ENCODE data around the gene NF2. TPM values are rescaled to one million over a fixed set of nuclear protein-coding genes. Genes with fewer than 3 reads are reported as not detected.

The NF2 gene
- polyA plus RNA-seq, 2 of the 4 experiments (the other 2 are of a cell fraction): 14.4 to 23.7 TPM

DNA sequence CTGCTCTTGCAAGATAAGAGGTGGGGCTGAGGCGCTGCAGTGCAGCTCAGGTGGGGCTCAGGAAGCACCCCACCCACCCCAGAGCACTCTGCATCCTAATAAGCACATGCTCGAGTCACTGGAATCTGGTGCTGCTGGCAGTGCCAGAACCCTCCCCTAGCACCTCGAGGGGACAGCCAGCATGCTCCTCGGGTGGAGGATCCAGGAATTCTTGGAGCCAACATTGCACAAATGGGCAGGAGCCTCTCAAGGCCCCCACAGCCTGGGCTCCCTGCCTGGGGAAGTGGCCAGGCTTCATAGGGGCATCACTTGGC, 88.9 kb downstream of the NF2 start:
- 92% methylated on average over 2 of the region's 4 CpGs for WGBS (ENCODE audit: missing lambda C conversion rate)
- ChIA-PET CTCF (interaction anchor here (0.9 to 4.6 kb wide), 4 partner anchors 10 to 397 kb away, joined by 3 to 22 read pairs (median 3); no protein-coding TSS in a partner anchor), POLR2A (no interaction called here)
- TF ChIP-seq SMC3 (IDR thresholded peaks at IDR 0.05): no peak
- TF ChIP-seq HDAC2 (IDR thresholded peaks at IDR 0.05): no peak
- TF ChIP-seq, protein P1, sequence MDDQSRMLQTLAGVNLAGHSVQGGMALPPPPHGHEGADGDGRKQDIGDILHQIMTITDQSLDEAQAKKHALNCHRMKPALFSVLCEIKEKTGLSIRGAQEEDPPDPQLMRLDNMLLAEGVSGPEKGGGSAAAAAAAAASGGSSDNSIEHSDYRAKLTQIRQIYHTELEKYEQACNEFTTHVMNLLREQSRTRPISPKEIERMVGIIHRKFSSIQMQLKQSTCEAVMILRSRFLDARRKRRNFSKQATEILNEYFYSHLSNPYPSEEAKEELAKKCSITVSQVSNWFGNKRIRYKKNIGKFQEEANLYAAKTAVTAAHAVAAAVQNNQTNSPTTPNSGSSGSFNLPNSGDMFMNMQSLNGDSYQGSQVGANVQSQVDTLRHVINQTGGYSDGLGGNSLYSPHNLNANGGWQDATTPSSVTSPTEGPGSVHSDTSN (IDR thresholded peaks at IDR 0.05): no peak
- TF ChIP-seq MAZ (IDR thresholded peaks at IDR 0.05; ENCODE audit: borderline replicate concordance, low read depth, low read length): no peak
- Histone ChIP-seq H3K27ac (no peak overlapping the region), H3K9me3 (no peaks in the 10 kb centered on the region), H3K4me3 (no peak overlapping the region), H3K4me2 (no peak overlapping the region), H3K4me1 (no peaks in the 10 kb centered on the region)
- FAIRE-seq (no peak), DNase-seq (ENCODE audit: low read depth in 1 of 2, low spot score in 1 of 2) (no peak), ATAC-seq (no peak)

GRCh38 chr22:29693161-29693560, 89.7 kb downstream of the NF2 start:
- TF ChIP-seq HEYL (CRISPR knock-in tag; IDR thresholded peaks at IDR 0.05) (no peak), ZFP36 (IDR thresholded peaks at IDR 0.05; ENCODE audit: borderline replicate concordance, partially characterized antibody) (no peak), MAZ (IDR thresholded peaks at IDR 0.05; ENCODE audit: borderline replicate concordance, low read depth, low read length) (no peak), ZSCAN20 (CRISPR knock-in tag; IDR thresholded peaks at IDR 0.05) (no peak), BHLHE40 (IDR thresholded peaks at IDR 0.05; ENCODE audit: low read depth, low read length) (no peak), GATA3 (IDR thresholded peaks at IDR 0.05; ENCODE audit: borderline replicate concordance) (no peak), CHD4 (IDR thresholded peaks at IDR 0.05; ENCODE audit: borderline replicate concordance) (no peak), FOXS1 (CRISPR knock-in tag; IDR thresholded peaks at IDR 0.05) (no peak), RFX5 (IDR thresholded peaks at IDR 0.05) (no peak), RAD21 (conservative IDR thresholded peaks at IDR 0.05 in 1 of 2, IDR thresholded peaks at IDR 0.05 in 1 of 2) (no peak), EP300 (IDR thresholded peaks at IDR 0.05) (no peak)
- TF ChIP-seq, protein P1 (IDR thresholded peaks at IDR 0.05): no peak
- TF ChIP-seq, protein P2, sequence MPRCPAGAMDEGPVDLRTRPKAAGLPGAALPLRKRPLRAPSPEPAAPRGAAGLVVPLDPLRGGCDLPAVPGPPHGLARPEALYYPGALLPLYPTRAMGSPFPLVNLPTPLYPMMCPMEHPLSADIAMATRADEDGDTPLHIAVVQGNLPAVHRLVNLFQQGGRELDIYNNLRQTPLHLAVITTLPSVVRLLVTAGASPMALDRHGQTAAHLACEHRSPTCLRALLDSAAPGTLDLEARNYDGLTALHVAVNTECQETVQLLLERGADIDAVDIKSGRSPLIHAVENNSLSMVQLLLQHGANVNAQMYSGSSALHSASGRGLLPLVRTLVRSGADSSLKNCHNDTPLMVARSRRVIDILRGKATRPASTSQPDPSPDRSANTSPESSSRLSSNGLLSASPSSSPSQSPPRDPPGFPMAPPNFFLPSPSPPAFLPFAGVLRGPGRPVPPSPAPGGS (IDR thresholded peaks at IDR 0.05): no peak
- DNase-seq (ENCODE audit: low read depth in 1 of 2, low spot score in 1 of 2) (no peak), ATAC-seq (no peak), FAIRE-seq (no peak)
- Histone ChIP-seq H3K9me3 (no peaks in the 10 kb centered on the region), H3K4me2 (no peak overlapping the region), H3K4me3 (no peak overlapping the region), H3K27ac (no peak overlapping the region), H3K4me1 (no peaks in the 10 kb centered on the region)
- ChIA-PET POLR2A (no interaction called here), CTCF (interaction anchor here (0.9 to 4.6 kb wide), 6 partner anchors 8 to 396 kb away, joined by 3 to 22 read pairs (median 4); no protein-coding TSS in a partner anchor)
- WGBS (ENCODE audit: missing lambda C conversion rate): 84% methylated on average over 7 of the region's 8 CpGs

- ATAC-seq (no peak), FAIRE-seq (no peak), DNase-seq (ENCODE audit: low read depth in 1 of 2, low spot score in 1 of 2) (no peak)
- ChIA-PET CTCF (interaction anchor here (0.9 to 4.6 kb wide), 6 partner anchors 9 to 395 kb away, joined by 3 to 22 read pairs (median 6); no protein-coding TSS in a partner anchor), POLR2A (no interaction called here)
- H3K4me1 ChIP-seq: no peaks in the 10 kb centered on the region
- WGBS (ENCODE audit: missing lambda C conversion rate): 95% methylated on average over 8 of the region's 9 CpGs
- TF ChIP-seq, protein P3, sequence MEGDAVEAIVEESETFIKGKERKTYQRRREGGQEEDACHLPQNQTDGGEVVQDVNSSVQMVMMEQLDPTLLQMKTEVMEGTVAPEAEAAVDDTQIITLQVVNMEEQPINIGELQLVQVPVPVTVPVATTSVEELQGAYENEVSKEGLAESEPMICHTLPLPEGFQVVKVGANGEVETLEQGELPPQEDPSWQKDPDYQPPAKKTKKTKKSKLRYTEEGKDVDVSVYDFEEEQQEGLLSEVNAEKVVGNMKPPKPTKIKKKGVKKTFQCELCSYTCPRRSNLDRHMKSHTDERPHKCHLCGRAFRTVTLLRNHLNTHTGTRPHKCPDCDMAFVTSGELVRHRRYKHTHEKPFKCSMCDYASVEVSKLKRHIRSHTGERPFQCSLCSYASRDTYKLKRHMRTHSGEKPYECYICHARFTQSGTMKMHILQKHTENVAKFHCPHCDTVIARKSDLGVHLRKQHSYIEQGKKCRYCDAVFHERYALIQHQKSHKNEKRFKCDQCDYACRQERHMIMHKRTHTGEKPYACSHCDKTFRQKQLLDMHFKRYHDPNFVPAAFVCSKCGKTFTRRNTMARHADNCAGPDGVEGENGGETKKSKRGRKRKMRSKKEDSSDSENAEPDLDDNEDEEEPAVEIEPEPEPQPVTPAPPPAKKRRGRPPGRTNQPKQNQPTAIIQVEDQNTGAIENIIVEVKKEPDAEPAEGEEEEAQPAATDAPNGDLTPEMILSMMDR (IDR thresholded peaks at IDR 0.05): no peak
- TF ChIP-seq RNF2 (IDR thresholded peaks at IDR 0.05; ENCODE audit: borderline replicate concordance, low read depth) (no peak), ZSCAN20 (CRISPR knock-in tag; IDR thresholded peaks at IDR 0.05) (no peak), EHMT2 (IDR thresholded peaks at IDR 0.05; ENCODE audit: low read depth) (no peak), ZC3H11A (IDR thresholded peaks at IDR 0.05) (no peak), GATA3 (IDR thresholded peaks at IDR 0.05; ENCODE audit: borderline replicate concordance) (no peak)
- H3K4me2 ChIP-seq: no peak overlapping the region
- H3K27ac ChIP-seq: no peak overlapping the region
- no peak overlapping the region for H3K4me3 ChIP-seq
- H3K9me3 ChIP-seq: no peaks in the 10 kb centered on the region
Observed at GRCh38 chr22:29693671-29694070, 90.2 kb downstream of the NF2 start.

Data from A549 (cell line).